HepG2 (cell line): ENCODE measurements around the gene PCIF1. TPM values are rescaled to one million over a fixed set of nuclear protein-coding genes. Genes with fewer than 3 reads are reported as not detected.

Source experiments
- AGO1 ChIP-seq: fragments of 200-400 bp; formaldehyde crosslinking; IDR thresholded peaks from 2 replicates; pipeline ENCODE4 v1.6.1; 2017; ENCODE audit warnings: mild to moderate bottlenecking, low read depth, low read length, moderate library complexity; ENCODE audit not compliant: poor library complexity, severe bottlenecking
- E2F1 ChIP-seq: sonication (generic); formaldehyde crosslinking; IDR thresholded peaks from 2 replicates; pipeline ENCODE4 v1.5.0; 2020; ENCODE audit warnings: missing genetic modification reagents
- ESRRA ChIP-seq: sonication (generic); formaldehyde crosslinking; IDR thresholded peaks from 2 replicates; pipeline ENCODE4 v1.5.1; 2020; ENCODE audit warnings: mild to moderate bottlenecking, low read depth, missing genetic modification reagents
- MBNL3 ChIP-seq: fragments of 250-450 bp; sonication (Bioruptor Pico); conservative IDR thresholded peaks from 2 replicates; pipeline ENCODE4 v1.8.0; 2022; ENCODE audit warnings: mild to moderate bottlenecking, inconsistent platforms
- MNT ChIP-seq: fragments of 450-650 bp; IDR thresholded peaks from 2 replicates; pipeline ENCODE4 v1.6.1; 2016
- NCOA1 ChIP-seq: sonication (generic); formaldehyde crosslinking; IDR thresholded peaks from 2 replicates; pipeline ENCODE4 v1.9.0; 2021; ENCODE audit warnings: missing genetic modification reagents
- NFE2 ChIP-seq: sonication (generic); formaldehyde crosslinking; IDR thresholded peaks from 2 replicates; pipeline ENCODE4 v1.4.0; 2020; ENCODE audit warnings: missing genetic modification reagents
- REL ChIP-seq: sonication (generic); formaldehyde crosslinking; conservative IDR thresholded peaks from 2 replicates; pipeline ENCODE4 v1.8.0; 2022; ENCODE audit warnings: mild to moderate bottlenecking, missing genetic modification reagents, moderate library complexity
- SRSF4 ChIP-seq: fragments of 200-400 bp; formaldehyde crosslinking; IDR thresholded peaks from one replicate; pipeline ENCODE4 v1.6.1; 2018; ENCODE audit warnings: mild to moderate bottlenecking, low read depth, low read length, moderate library complexity; ENCODE audit not compliant: poor library complexity, severe bottlenecking
- SRY ChIP-seq: sonication (generic); formaldehyde crosslinking; IDR thresholded peaks from 2 replicates; pipeline ENCODE4 v1.8.0; 2022; ENCODE audit warnings: mild to moderate bottlenecking, missing genetic modification reagents
- TGIF2 ChIP-seq: IDR thresholded peaks from 2 replicates; pipeline ENCODE4 v1.6.1; 2016; ENCODE audit warnings: control low read depth, missing compliant biosample characterization
- ZC3H4 ChIP-seq: sonication (generic); formaldehyde crosslinking; IDR thresholded peaks from 2 replicates; pipeline ENCODE4 v1.4.0; 2020; ENCODE audit warnings: missing genetic modification reagents, borderline replicate concordance
- ZHX1 ChIP-seq: sonication (generic); formaldehyde crosslinking; IDR thresholded peaks from 2 replicates; pipeline ENCODE4 v1.8.1; 2022; ENCODE audit warnings: low read depth, mild to moderate bottlenecking, missing genetic modification reagents
- ZIK1 ChIP-seq: sonication (generic); formaldehyde crosslinking; IDR thresholded peaks from 2 replicates; pipeline ENCODE4 v1.5.0; 2020; ENCODE audit warnings: mild to moderate bottlenecking, low read depth, missing genetic modification reagents, borderline replicate concordance
- ZNF550 ChIP-seq: sonication (generic); formaldehyde crosslinking; IDR thresholded peaks from 2 replicates; pipeline ENCODE4 v1.4.0; 2020; ENCODE audit warnings: mild to moderate bottlenecking, missing genetic modification reagents, borderline replicate concordance
- ZNF615 ChIP-seq: sonication (generic); formaldehyde crosslinking; IDR thresholded peaks from 2 replicates; pipeline ENCODE4 v1.5.0; 2020; ENCODE audit warnings: mild to moderate bottlenecking, missing genetic modification reagents, borderline replicate concordance
- ZNF703 ChIP-seq: sonication (generic); formaldehyde crosslinking; IDR thresholded peaks from 2 replicates; pipeline ENCODE4 v1.5.1; 2020; ENCODE audit warnings: missing genetic modification reagents, mild to moderate bottlenecking, moderate library complexity, borderline replicate concordance
- ZNF770 ChIP-seq: sonication (generic); formaldehyde crosslinking; IDR thresholded peaks from 2 replicates; pipeline ENCODE4 v1.5.0; 2020; ENCODE audit warnings: mild to moderate bottlenecking, missing genetic modification reagents
- ZSCAN5A ChIP-seq: sonication (generic); formaldehyde crosslinking; IDR thresholded peaks from 2 replicates; pipeline ENCODE4 v1.8.0; 2022; ENCODE audit warnings: mild to moderate bottlenecking, missing genetic modification reagents, borderline replicate concordance
- polyA plus RNA-seq, 8 experiments: library from polyadenylated mRNA; depleted of rRNA in 3 of 8; stranded (reverse) in 7 of 8; unstranded in 1 of 8; fragments of >200 nt; fragmentation: Illumina TruSeq in 4 of 8; extraction: Trizol in 4 of 8; gene quantifications; 2 replicates each; pipeline versions ENCODE4 v1.2.1 to v1.2.3, GENCODE V29; 2011 to 2016; ENCODE audit warnings: low read depth in 4 of 8, missing spikeins in 1 of 8, mixed read lengths in 1 of 8; ENCODE audit not compliant: insufficient read depth in 1 of 8
- total RNA-seq, 5 experiments: library from RNA; depleted of rRNA; stranded (reverse); fragments of >200 nt; fragmentation: Illumina TruSeq; extraction: Trizol; gene quantifications; 2 replicates each; pipeline ENCODE4 v1.2.3, GENCODE V29; 2016; ENCODE audit warnings: low read depth in 1 of 5

PCIF1 gene
- total and polyA plus RNA-seq, 2 of the 13 experiments (the other 11 are each of a cell fraction or from before 2014, with no cell fraction given) = 20.9 to 24.4 TPM

GRCh38 chr20:45946149-45946970 lies 11.9 kb downstream of the PCIF1 start (continued):
- TF ChIP-seq ZIK1 = peak; percentile 98
- TF ChIP-seq NCOA1 (CRISPR knock-in tag) = no peak
- TF ChIP-seq ZNF550 = no peak
- peak; percentile 69 for TF ChIP-seq ZSCAN5A (CRISPR knock-in tag)
- TF ChIP-seq ZNF703 (CRISPR knock-in tag) = no peak
- TF ChIP-seq SRY (CRISPR knock-in tag) = peak; percentile 90; the same call in 1 of the 2 replicates
- TF ChIP-seq ZHX1 = 0 out of 2 replicates have a peak, but pooled peaks have one; percentile 4
- peak; percentile 92 for TF ChIP-seq TGIF2 (CRISPR knock-in tag)
- TF ChIP-seq E2F1 (CRISPR knock-in tag) = no peak
- peak; percentile 90 for TF ChIP-seq ESRRA (CRISPR knock-in tag)
- TF ChIP-seq MNT = peak; percentile 99
- TF ChIP-seq AGO1 = peak; percentile 58
- no peak for TF ChIP-seq MBNL3
- no peak; the same call in 1 of the 2 replicates for TF ChIP-seq ZC3H4 (CRISPR knock-in tag)
- TF ChIP-seq SRSF4 = no peak
- TF ChIP-seq ZNF770 (CRISPR knock-in tag) = peak; percentile 98
- TF ChIP-seq REL (CRISPR knock-in tag) = peak; percentile 37; the same call in 1 of the 2 replicates
- TF ChIP-seq ZNF615 (CRISPR knock-in tag) = no peak
- TF ChIP-seq NFE2 (CRISPR knock-in tag) = no peak; the same call in 1 of the 2 replicates
